ENCODE results near the gene GSG1L2. TPM values are rescaled to one million over a fixed set of nuclear protein-coding genes. Genes with fewer than 3 reads are reported as not detected.

Gene GSG1L2
- total RNA-seq, 1 experiment from 2014 or later, result not detected

GRCh38 chr17:9760266-9760665 lies 61.6 kb downstream of the GSG1L2 start:
- Histone ChIP-seq H3K4me1 (ENCODE audit: insufficient read depth, low read length) (no peaks in the 10 kb centered on the region), H3F3A (ENCODE audit: low read length, unreplicated experiment) (no peaks in the 10 kb centered on the region), H3K27ac (ENCODE audit: low read length) (no peak overlapping the region), H3K9me3 (ENCODE audit: low read length) (no peaks in the 10 kb centered on the region), H3K4me3 (ENCODE audit: low read length) (no peak overlapping the region), H3K36me3 (ENCODE audit: low read depth, low read length) (no peaks in the 10 kb centered on the region), H3K4me2 (ENCODE audit: low read length) (no peak overlapping the region), H3K9ac (ENCODE audit: low read length) (no peak overlapping the region), H4K20me1 (ENCODE audit: low read length) (no peaks in the 10 kb centered on the region), H3K79me2 (ENCODE audit: low read length) (no peaks in the 10 kb centered on the region), H3K9me2 (replicated peaks; ENCODE audit: low read length) (no peaks in the 10 kb centered on the region), H2AFZ (ENCODE audit: low read length) (no peak overlapping the region), H3K27me3 (ENCODE audit: low read length) (peaks cover 11% of the 10 kb centered on the region; the same call in 1 of the 2 replicates)
- no peak for ATAC-seq
- no TSS peak for BruUV-seq (replicated peaks)
- intact Hi-C loops (cut with micrococcal nuclease), result no loop called here
- no peak for DNase-seq
- ChIA-PET POLR2A (ENCODE audit: unreplicated experiment) (no interaction called here), CTCF (no interaction called here)
- TF ChIP-seq EZH2phosphoT487 (IDR thresholded peaks at IDR 0.05; ENCODE audit: borderline replicate concordance, low read length), result no peak
- TF ChIP-seq CTCF (conservative IDR thresholded peaks at IDR 0.05; ENCODE audit: low read depth, low read length), result no peak
- no peak for TF ChIP-seq EZH2 (IDR thresholded peaks at IDR 0.05; ENCODE audit: low read length, unreplicated experiment)

DNA sequence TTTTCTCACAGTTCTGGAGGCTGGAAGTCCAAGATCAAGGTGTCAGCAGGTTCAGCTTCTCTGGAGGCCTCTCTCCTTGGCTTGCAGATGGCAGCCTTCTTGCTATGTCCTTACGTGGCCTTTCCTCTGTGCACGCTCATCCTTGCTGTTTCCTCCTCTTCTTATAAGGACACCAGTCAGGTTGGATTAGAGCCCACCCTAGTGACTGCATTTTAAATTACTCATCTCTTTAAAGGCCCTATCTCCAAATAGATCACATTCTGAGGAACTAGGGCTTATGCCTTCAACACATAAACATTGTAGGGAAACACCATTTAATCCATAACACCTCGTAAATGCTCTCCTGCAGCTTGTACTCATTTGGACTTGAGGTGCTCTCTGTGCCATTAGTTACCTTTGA lies 66.8 kb downstream of the GSG1L2 start:
- Histone ChIP-seq H3K9ac (ENCODE audit: low read length) (no peak overlapping the region), H2AFZ (ENCODE audit: low read length) (no peak overlapping the region), H3K27me3 (ENCODE audit: low read length) (peaks cover 19% of the 10 kb centered on the region), H3K4me2 (ENCODE audit: low read length) (no peak overlapping the region), H3K27ac (ENCODE audit: low read length) (no peak overlapping the region), H3K79me2 (ENCODE audit: low read length) (no peaks in the 10 kb centered on the region), H3K4me3 (ENCODE audit: low read length) (no peak overlapping the region), H3K9me2 (replicated peaks; ENCODE audit: low read length) (no peaks in the 10 kb centered on the region), H3K36me3 (ENCODE audit: low read depth, low read length) (no peaks in the 10 kb centered on the region), H3K4me1 (ENCODE audit: insufficient read depth, low read length) (no peaks in the 10 kb centered on the region), H3K9me3 (ENCODE audit: low read length) (no peaks in the 10 kb centered on the region), H4K20me1 (ENCODE audit: low read length) (no peaks in the 10 kb centered on the region), H3F3A (ENCODE audit: low read length, unreplicated experiment) (no peaks in the 10 kb centered on the region)
- ATAC-seq (peak; percentile 51; the same call in 1 of the 2 replicates), DNase-seq (peak; percentile 17)
- TF ChIP-seq EZH2phosphoT487 (IDR thresholded peaks at IDR 0.05; ENCODE audit: borderline replicate concordance, low read length), result no peak
- no peak for TF ChIP-seq CTCF (conservative IDR thresholded peaks at IDR 0.05; ENCODE audit: low read depth, low read length)
- TF ChIP-seq EZH2 (IDR thresholded peaks at IDR 0.05; ENCODE audit: low read length, unreplicated experiment), result no peak
- intact Hi-C loops (cut with micrococcal nuclease), result no loop called here
- POLR2A ChIA-PET (ENCODE audit: unreplicated experiment), result no interaction called here
- CTCF ChIA-PET, result no interaction called here
- BruUV-seq (replicated peaks), result no TSS peak

Other genes with a start within 250 kb of the GSG1L2 start
- gene STX8, start 246.3 kb downstream of the GSG1L2 start, total RNA-seq (2014; rRNA removed), result 33.6 and 57.4 TPM in 2 replicates
- 0.47 TPM in 1 of 2 replicates, not detected in the other for gene CFAP52, start 245.4 kb downstream of the GSG1L2 start, total RNA-seq (2014; rRNA removed)
- gene USP43, start 176.6 kb downstream of the GSG1L2 start, total RNA-seq (2014; rRNA removed), result 8.1 and 10.0 TPM in 2 replicates
- not detected in 2 replicates for gene DHRS7C, start 30.5 kb downstream of the GSG1L2 start, total RNA-seq (2014; rRNA removed)
- 0.06 and 0.22 TPM in 2 replicates for gene GLP2R, start 3.8 kb upstream of the GSG1L2 start, total RNA-seq (2014; rRNA removed)
- gene RCVRN, start 83.2 kb upstream of the GSG1L2 start, total RNA-seq (2014; rRNA removed), result not detected in 2 replicates